HL-60 (cell line): ENCODE data around the gene PLSCR3.
A peak's percentile ranks its signal among the peaks of the same experiment; 100 is the strongest.

Source experiments
- DNase-seq, 2 experiments: peaks; one replicate each; pipeline ENCODE4 v3.0.0-alpha.2; 2010 to 2020; ENCODE audit warnings: low read depth in 1 of 2, low spot score in 1 of 2
- H3K27ac ChIP-seq: fragments of 250-450 bp; sonication (Bioruptor Pico); replicated peaks from 2 replicates; pipeline ENCODE4 v1.5.1; 2020; ENCODE audit warnings: mild to moderate bottlenecking, moderate library complexity
- H3K27me3 ChIP-seq: fragments of 250-450 bp; sonication (Bioruptor Pico); 2 replicates; pipeline ENCODE4 v1.5.1; 2021; ENCODE audit warnings: mild to moderate bottlenecking, moderate library complexity; ENCODE audit not compliant: insufficient read depth, poor library complexity, severe bottlenecking
- H3K4me3 ChIP-seq: replicated peaks from 2 replicates; pipeline ENCODE4 v1.5.1; 2011; ENCODE audit warnings: mild to moderate bottlenecking, control low read depth, low read length; ENCODE audit not compliant: insufficient read depth
- GABPA ChIP-seq: IDR thresholded peaks from 2 replicates; pipeline ENCODE4 v1.6.1; 2012; ENCODE audit warnings: low read depth
- POLR2AphosphoS5 ChIP-seq: IDR thresholded peaks from 2 replicates; pipeline ENCODE4 v1.6.1; 2012; ENCODE audit warnings: low read depth
- REST ChIP-seq: IDR thresholded peaks from 2 replicates; pipeline ENCODE4 v1.6.1; 2012; ENCODE audit warnings: low read depth; ENCODE audit not compliant: insufficient replicate concordance
- SPI1 ChIP-seq: IDR thresholded peaks from 2 replicates; pipeline ENCODE4 v1.6.1; 2012; ENCODE audit warnings: low read depth, mild to moderate bottlenecking, borderline replicate concordance
- TF ChIP-seq, protein P1 (sequence below): IDR thresholded peaks from one replicate; pipeline ENCODE4 v1.5.1; 2011; ENCODE audit warnings: low read length, control low read depth, inconsistent platforms; ENCODE audit not compliant: insufficient read depth

The PLSCR3 gene

DNA sequence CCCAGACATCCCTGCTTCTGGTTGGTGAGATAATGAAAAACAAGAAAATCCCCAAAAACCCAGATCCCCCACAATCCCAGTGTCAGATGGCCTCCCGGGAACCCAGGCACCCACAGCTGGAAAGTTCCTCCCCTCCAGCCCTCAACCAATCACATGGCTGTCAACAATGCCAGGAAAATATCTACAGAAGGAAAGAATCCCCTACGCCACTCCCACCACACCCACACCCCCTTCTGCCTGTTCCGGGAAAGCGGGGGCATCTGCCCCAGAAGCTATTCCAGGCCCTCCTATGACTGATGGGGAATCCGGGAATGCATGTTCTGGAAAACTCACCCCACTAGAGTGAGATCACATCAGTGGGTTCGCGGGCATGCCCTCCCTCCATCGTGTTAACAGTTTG lies 37.6 kb downstream of the PLSCR3 start:
- TF ChIP-seq REST (no peak), SPI1 (no peak), POLR2AphosphoS5 (no peak), GABPA (no peak)
- TF ChIP-seq, protein P1, sequence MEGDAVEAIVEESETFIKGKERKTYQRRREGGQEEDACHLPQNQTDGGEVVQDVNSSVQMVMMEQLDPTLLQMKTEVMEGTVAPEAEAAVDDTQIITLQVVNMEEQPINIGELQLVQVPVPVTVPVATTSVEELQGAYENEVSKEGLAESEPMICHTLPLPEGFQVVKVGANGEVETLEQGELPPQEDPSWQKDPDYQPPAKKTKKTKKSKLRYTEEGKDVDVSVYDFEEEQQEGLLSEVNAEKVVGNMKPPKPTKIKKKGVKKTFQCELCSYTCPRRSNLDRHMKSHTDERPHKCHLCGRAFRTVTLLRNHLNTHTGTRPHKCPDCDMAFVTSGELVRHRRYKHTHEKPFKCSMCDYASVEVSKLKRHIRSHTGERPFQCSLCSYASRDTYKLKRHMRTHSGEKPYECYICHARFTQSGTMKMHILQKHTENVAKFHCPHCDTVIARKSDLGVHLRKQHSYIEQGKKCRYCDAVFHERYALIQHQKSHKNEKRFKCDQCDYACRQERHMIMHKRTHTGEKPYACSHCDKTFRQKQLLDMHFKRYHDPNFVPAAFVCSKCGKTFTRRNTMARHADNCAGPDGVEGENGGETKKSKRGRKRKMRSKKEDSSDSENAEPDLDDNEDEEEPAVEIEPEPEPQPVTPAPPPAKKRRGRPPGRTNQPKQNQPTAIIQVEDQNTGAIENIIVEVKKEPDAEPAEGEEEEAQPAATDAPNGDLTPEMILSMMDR = no peak
- Histone ChIP-seq H3K27ac (no peak overlapping the region), H3K27me3 (no peaks in the 10 kb centered on the region), H3K4me3 (no peak overlapping the region)
- DNase-seq = no peak

DNA sequence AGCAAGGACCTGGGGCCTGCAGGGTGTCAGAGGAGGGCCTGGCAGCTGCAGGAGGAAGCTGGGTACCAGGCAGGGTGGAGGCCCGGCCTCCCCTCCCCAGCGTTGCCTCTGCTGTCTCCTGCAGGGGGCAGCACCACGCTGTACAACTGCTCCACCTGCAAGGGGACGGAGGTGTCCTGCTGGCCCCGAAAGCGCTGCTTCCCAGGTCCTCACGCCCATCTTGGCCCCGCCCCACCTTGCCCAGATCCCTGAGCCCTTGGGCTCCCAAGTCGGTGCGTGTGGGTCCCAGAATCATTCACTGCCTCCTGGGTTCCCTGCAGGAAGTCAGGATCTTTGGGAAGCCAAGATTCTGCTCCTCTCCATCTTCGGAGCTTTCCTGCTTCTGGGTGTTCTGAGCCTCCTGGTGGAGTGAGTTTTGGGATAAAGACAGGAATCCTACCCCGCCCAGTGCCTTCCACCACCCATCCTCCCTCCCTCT lies 38.2 kb downstream of the PLSCR3 start:
- DNase-seq = peak; percentile 65 to 73
- H3K27ac ChIP-seq = no peak overlapping the region
- TF ChIP-seq, protein P1 = peak; percentile 62
- no peak for TF ChIP-seq GABPA

GRCh38 chr17:7355573-7355972 lies 38.8 kb downstream of the PLSCR3 start:
- no peak for TF ChIP-seq SPI1
- TF ChIP-seq POLR2AphosphoS5 = no peak
- TF ChIP-seq, protein P1 = no peak
- no peak for TF ChIP-seq REST
- no peak for TF ChIP-seq GABPA
- no peaks in the 10 kb centered on the region for H3K27me3 ChIP-seq
- no peak for DNase-seq
- H3K4me3 ChIP-seq = no peak overlapping the region
- H3K27ac ChIP-seq = no peak overlapping the region

More for the DNA sequence above, 38.2 kb downstream of the PLSCR3 start:
- Histone ChIP-seq H3K27me3 (no peaks in the 10 kb centered on the region), H3K4me3 (no peak overlapping the region)

DNA sequence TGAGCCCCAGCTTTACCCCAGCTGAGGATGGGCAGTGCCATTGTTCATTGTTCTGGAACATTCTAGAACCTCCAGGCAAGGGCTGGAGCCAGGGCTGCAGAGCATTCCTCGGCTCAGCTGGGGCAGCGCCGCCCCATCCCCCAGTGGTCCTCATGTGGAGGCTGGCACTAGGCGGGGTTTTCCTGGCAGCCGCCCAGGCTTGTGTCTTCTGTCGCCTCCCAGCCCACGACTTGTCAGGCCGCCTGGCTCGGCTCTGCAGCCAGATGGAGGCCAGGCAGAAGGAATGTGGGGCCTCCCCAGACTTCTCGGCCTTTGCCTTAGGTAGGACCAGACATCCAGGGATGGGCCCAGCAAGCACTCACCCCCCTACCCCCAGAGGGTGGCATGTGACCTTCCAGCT lies 39.3 kb downstream of the PLSCR3 start, which contains the start of gene TMEM95:
TMEM95 (plus strand) TSS at position 104 of the 400 bp plus-strand sequence; CDS start at position 153, 49 bp downstream.
- Histone ChIP-seq H3K4me3 (no peak within 1 kb of the TSS), H3K27ac (no peak within 1 kb of the TSS), H3K27me3 (no peaks in the 10 kb centered on the region)
- no peak for TF ChIP-seq REST
- TF ChIP-seq, protein P1 = no peak
- no peak for TF ChIP-seq POLR2AphosphoS5
- TF ChIP-seq GABPA = no peak
- no peak for DNase-seq
